ENCODE measurements around the gene AKAP13. TPM values are rescaled to one million over a fixed set of nuclear protein-coding genes. Genes with fewer than 3 reads are reported as not detected.
"Not testable (repeated sequence)": the region's sequence is repeated elsewhere in the genome, so short reads cannot be mapped to it uniquely, and the experiment has no call there.

Gene AKAP13
- total RNA-seq, 2 donors from 2014 or later, result 228 to 273 TPM

- DNase-seq (ENCODE audit: low spot score); H3K36me3 ChIP-seq; H3K9me3 ChIP-seq; H3K4me1 ChIP-seq (ENCODE audit: control insufficient read depth in 1 of 2, low read depth in 2 of 2); H3K27me3 ChIP-seq (replicated peaks; ENCODE audit: insufficient read depth); ATAC-seq (ENCODE audit: insufficient number of reproducible peaks, low FRiP score, low read depth): not testable (repeated sequence)
- Histone ChIP-seq H3K4me3 (peak overlapping the region; percentile 30), H3K27ac (peak overlapping the region in 1 of 2 donors; percentile 52)
Observed at GRCh38 chr15:85344653-85345114, 35.7 kb upstream of the AKAP13 start.

DNA sequence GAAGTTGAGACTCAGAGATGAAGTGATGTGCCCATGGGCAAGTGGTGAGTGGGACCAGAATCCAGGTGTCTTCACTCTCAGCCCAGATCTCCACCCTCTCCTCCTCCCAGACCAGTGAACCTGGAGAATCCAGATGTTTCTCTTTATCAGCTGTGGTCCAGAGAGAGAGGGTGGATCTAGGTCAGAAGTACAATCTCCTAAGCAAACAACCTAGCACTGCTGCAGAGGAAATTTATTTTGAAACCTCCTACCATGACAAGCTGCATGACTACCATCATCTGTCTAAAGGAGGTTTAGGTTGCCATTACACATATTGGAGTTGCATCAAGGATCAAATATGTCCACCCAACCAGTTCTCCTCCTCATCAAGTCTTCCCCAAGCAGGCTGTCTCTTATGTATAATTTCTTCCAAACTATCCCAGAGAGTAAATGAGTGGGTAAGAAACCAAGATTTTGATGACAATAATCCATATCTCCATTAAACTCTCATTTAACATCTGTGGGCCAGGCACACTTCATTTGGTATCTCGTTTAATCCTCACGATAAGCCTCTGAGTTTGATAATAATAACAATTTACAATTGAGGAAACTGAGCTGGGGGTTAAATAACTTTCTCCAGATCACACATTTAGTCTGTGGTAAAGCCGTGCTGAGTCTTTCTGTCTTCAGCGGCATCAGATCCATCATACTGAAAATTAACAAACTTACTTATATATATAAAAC, 35.0 kb upstream of the AKAP13 start:
- not testable (repeated sequence) for H3K4me1 ChIP-seq (ENCODE audit: control insufficient read depth in 1 of 2, low read depth in 2 of 2); H3K27me3 ChIP-seq (replicated peaks; ENCODE audit: insufficient read depth); DNase-seq (ENCODE audit: low spot score); H3K36me3 ChIP-seq; ATAC-seq (ENCODE audit: insufficient number of reproducible peaks, low FRiP score, low read depth); H3K4me3 ChIP-seq; H3K9me3 ChIP-seq
- peak overlapping the region in 1 of 2 donors; percentile 52 for H3K27ac ChIP-seq

- not testable (repeated sequence) for H3K4me1 ChIP-seq (ENCODE audit: control insufficient read depth in 1 of 2, low read depth in 2 of 2); H3K27me3 ChIP-seq (replicated peaks; ENCODE audit: insufficient read depth); ATAC-seq (ENCODE audit: insufficient number of reproducible peaks, low FRiP score, low read depth); H3K4me3 ChIP-seq; H3K36me3 ChIP-seq; H3K27ac ChIP-seq; DNase-seq (ENCODE audit: low spot score); H3K9me3 ChIP-seq
Observed at GRCh38 chr15:85346462-85347084, 33.8 kb upstream of the AKAP13 start.

GRCh38 chr15:85347264-85348047, 32.9 kb upstream of the AKAP13 start:
- ATAC-seq (ENCODE audit: insufficient number of reproducible peaks, low FRiP score, low read depth); H3K27me3 ChIP-seq (replicated peaks; ENCODE audit: insufficient read depth); H3K4me1 ChIP-seq (ENCODE audit: control insufficient read depth in 1 of 2, low read depth in 2 of 2); H3K27ac ChIP-seq; H3K36me3 ChIP-seq; H3K9me3 ChIP-seq; DNase-seq (ENCODE audit: low spot score); H3K4me3 ChIP-seq: not testable (repeated sequence)

- H3K9me3 ChIP-seq; H3K27me3 ChIP-seq (replicated peaks; ENCODE audit: insufficient read depth); ATAC-seq (ENCODE audit: insufficient number of reproducible peaks, low FRiP score, low read depth); H3K4me1 ChIP-seq (ENCODE audit: control insufficient read depth in 1 of 2, low read depth in 2 of 2); H3K4me3 ChIP-seq; DNase-seq (ENCODE audit: low spot score); H3K36me3 ChIP-seq; H3K27ac ChIP-seq: not testable (repeated sequence)
Observed at GRCh38 chr15:85348048-85348766, 32.2 kb upstream of the AKAP13 start.

DNA sequence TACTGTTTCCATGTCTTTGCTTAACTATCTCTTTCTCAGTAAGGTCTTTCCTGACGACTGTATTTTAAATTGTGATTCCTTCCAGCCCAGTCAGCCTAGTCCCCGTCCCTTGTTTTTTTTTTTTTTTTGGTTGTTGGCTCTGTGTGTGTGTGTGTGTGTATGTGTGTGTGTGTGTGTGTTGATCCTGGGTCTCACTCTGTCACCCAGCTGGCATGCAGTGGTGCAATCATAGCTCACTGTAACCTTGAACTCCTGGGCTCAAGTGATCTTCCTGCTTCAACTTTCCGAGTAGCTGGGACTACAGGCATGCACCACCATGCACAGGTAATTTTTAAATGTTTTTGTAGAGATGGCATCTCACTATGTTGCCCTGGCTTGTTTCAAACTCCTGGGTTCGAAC, 31.3 kb upstream of the AKAP13 start:
- H3K9me3 ChIP-seq; H3K4me1 ChIP-seq (ENCODE audit: control insufficient read depth in 1 of 2, low read depth in 2 of 2); H3K4me3 ChIP-seq; H3K27ac ChIP-seq; ATAC-seq (ENCODE audit: insufficient number of reproducible peaks, low FRiP score, low read depth); H3K27me3 ChIP-seq (replicated peaks; ENCODE audit: insufficient read depth); H3K36me3 ChIP-seq; DNase-seq (ENCODE audit: low spot score): not testable (repeated sequence)

GRCh38 chr15:85350395-85350794, 30.0 kb upstream of the AKAP13 start:
- ATAC-seq (ENCODE audit: insufficient number of reproducible peaks, low FRiP score, low read depth) (no peak), DNase-seq (ENCODE audit: low spot score) (no peak)
- no peaks in the 10 kb centered on the region for H3K27me3 ChIP-seq (replicated peaks; ENCODE audit: insufficient read depth)
- no peak overlapping the region for H3K27ac ChIP-seq
- TF ChIP-seq, protein P1, sequence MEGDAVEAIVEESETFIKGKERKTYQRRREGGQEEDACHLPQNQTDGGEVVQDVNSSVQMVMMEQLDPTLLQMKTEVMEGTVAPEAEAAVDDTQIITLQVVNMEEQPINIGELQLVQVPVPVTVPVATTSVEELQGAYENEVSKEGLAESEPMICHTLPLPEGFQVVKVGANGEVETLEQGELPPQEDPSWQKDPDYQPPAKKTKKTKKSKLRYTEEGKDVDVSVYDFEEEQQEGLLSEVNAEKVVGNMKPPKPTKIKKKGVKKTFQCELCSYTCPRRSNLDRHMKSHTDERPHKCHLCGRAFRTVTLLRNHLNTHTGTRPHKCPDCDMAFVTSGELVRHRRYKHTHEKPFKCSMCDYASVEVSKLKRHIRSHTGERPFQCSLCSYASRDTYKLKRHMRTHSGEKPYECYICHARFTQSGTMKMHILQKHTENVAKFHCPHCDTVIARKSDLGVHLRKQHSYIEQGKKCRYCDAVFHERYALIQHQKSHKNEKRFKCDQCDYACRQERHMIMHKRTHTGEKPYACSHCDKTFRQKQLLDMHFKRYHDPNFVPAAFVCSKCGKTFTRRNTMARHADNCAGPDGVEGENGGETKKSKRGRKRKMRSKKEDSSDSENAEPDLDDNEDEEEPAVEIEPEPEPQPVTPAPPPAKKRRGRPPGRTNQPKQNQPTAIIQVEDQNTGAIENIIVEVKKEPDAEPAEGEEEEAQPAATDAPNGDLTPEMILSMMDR (IDR thresholded peaks at IDR 0.05), result no peak
- H3K4me3 ChIP-seq, result no peak overlapping the region
- peaks cover 0 to 5% of the 10 kb centered on the region in 2 donors for H3K4me1 ChIP-seq (ENCODE audit: control insufficient read depth in 1 of 2, low read depth in 2 of 2)
- H3K36me3 ChIP-seq, result no peaks in the 10 kb centered on the region
- H3K9me3 ChIP-seq, result no peaks in the 10 kb centered on the region

- not testable (repeated sequence) for H3K36me3 ChIP-seq; H3K4me1 ChIP-seq (ENCODE audit: control insufficient read depth in 1 of 2, low read depth in 2 of 2); DNase-seq (ENCODE audit: low spot score); H3K27ac ChIP-seq; ATAC-seq (ENCODE audit: insufficient number of reproducible peaks, low FRiP score, low read depth); H3K4me3 ChIP-seq; H3K9me3 ChIP-seq; H3K27me3 ChIP-seq (replicated peaks; ENCODE audit: insufficient read depth)
Observed at GRCh38 chr15:85351501-85351900, 28.9 kb upstream of the AKAP13 start.

Measured in thoracic aorta (tissue), 2 donors.